Measurements from ENCODE around the gene ARHGAP18. TPM values are rescaled to one million over a fixed set of nuclear protein-coding genes. Genes with fewer than 3 reads are reported as not detected.
A peak's percentile ranks its signal among the peaks of the same experiment; 100 is the strongest.

The ARHGAP18 gene
- polyA plus RNA-seq, 1 of the 3 experiments (the other 2 are of a cell fraction), result 25.0 TPM

DNA sequence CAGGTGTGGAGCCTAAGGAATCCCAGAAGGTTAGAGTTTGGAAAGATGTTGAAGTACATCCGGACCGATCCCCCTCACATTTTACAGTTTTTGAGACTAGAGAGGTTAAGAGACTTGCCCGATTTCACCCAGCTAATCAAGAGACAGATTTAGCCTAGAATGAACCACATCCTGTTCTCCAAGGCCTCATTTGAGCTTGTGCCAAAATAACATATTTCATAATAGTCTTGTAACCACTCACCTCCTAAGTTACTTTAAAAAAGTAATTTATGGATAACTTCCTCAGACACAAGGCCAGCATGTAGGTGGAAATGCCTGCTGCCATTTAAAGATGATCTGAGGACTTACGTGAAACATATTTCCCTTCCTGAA lies 39.8 kb upstream of the ARHGAP18 start:
- WGBS (ENCODE audit: low lambda C conversion rate), result 25% methylated on average over 4 of the region's 4 CpGs
- H2AFZ ChIP-seq (ENCODE audit: low read depth), result no peak overlapping the region; the same call in 1 of the 2 replicates
- H3K79me2 ChIP-seq (ENCODE audit: insufficient read depth), result no peaks in the 10 kb centered on the region
- no peaks in the 10 kb centered on the region for H3K27me3 ChIP-seq (ENCODE audit: insufficient read depth)
- peak overlapping the region in 1 of 2 experiments; percentile 15; a peak in 1 of 4 replicates for H3K4me3 ChIP-seq (ENCODE audit: low read depth in 2 of 2, low read length in 1 of 2)
- H4K20me1 ChIP-seq (ENCODE audit: insufficient read depth), result no peaks in the 10 kb centered on the region
- POLR2A ChIA-PET, result no interaction called here
- no peak for DNase-seq
- H3K36me3 ChIP-seq (replicated peaks in 1 of 2; ENCODE audit: control insufficient read depth in 1 of 2, insufficient read depth in 2 of 2, low read length in 1 of 2), result no peaks in the 10 kb centered on the region
- TF ChIP-seq EZH2phosphoT487 (IDR thresholded peaks at IDR 0.05; ENCODE audit: borderline replicate concordance, low read depth), result no peak
- peak; percentile 18 to 51; a peak in 2 of 4 replicates for TF ChIP-seq EP300 (IDR thresholded peaks at IDR 0.05; ENCODE audit: borderline replicate concordance in 1 of 2, low read depth in 1 of 2, low read length in 1 of 2)
- TF ChIP-seq PBX3 (IDR thresholded peaks at IDR 0.05), result peak; percentile 48; the same call in 1 of the 2 replicates
- TF ChIP-seq RXRA (IDR thresholded peaks at IDR 0.05; ENCODE audit: borderline replicate concordance, low read depth), result peak; percentile 48; the same call in 1 of the 2 replicates
- TF ChIP-seq MEF2A (IDR thresholded peaks at IDR 0.05; ENCODE audit: borderline replicate concordance, low read depth), result peak; percentile 77; the same call in 1 of the 2 replicates
- no peak for TF ChIP-seq ZBTB33 (IDR thresholded peaks at IDR 0.05; ENCODE audit: borderline replicate concordance, low read depth)
- TF ChIP-seq NFIC (IDR thresholded peaks at IDR 0.05; ENCODE audit: borderline replicate concordance), result peak; percentile 80
- TF ChIP-seq TAF1 (IDR thresholded peaks at IDR 0.05; ENCODE audit: borderline replicate concordance, low read depth, low read length), result 0 out of 2 replicates have a peak, but pooled peaks have one; percentile 21
- no peak for TF ChIP-seq YY1 (IDR thresholded peaks at IDR 0.05; ENCODE audit: low read depth)
- TF ChIP-seq FOXM1 (IDR thresholded peaks at IDR 0.05; ENCODE audit: low read depth), result 0 out of 2 replicates have a peak, but pooled peaks have one; percentile 39
- no peak for TF ChIP-seq FOSL2 (IDR thresholded peaks at IDR 0.05; ENCODE audit: borderline replicate concordance, low read depth)
- H3K9me2 ChIP-seq, result no peaks in the 10 kb centered on the region
- H3K9me3 ChIP-seq, result no peaks in the 10 kb centered on the region
- peak overlapping the region; percentile 67 for H3K4me2 ChIP-seq
- H3K27ac ChIP-seq (ENCODE audit: low read depth in 2 of 2, low read length in 1 of 2), result peak overlapping the region; percentile 78 to 96
- peaks cover 0 to 64% of the 10 kb centered on the region in 2 experiments; a peak in 3 of 4 replicates for H3K4me1 ChIP-seq (ENCODE audit: control insufficient read depth in 1 of 2, insufficient read depth in 2 of 2, low read depth in 1 of 2, low read length in 1 of 2)
- peak overlapping the region; percentile 54 for H3K9ac ChIP-seq
- CTCF ChIA-PET, result interaction anchor here (1.1 to 1.6 kb wide), 3 partner anchors 16 to 151 kb away, joined by 3 to 12 read pairs (median 4); no protein-coding TSS in a partner anchor
- peaks cover 64% of the 10 kb centered on the region for H3F3A ChIP-seq (replicated peaks; ENCODE audit: insufficient read depth)

DNA sequence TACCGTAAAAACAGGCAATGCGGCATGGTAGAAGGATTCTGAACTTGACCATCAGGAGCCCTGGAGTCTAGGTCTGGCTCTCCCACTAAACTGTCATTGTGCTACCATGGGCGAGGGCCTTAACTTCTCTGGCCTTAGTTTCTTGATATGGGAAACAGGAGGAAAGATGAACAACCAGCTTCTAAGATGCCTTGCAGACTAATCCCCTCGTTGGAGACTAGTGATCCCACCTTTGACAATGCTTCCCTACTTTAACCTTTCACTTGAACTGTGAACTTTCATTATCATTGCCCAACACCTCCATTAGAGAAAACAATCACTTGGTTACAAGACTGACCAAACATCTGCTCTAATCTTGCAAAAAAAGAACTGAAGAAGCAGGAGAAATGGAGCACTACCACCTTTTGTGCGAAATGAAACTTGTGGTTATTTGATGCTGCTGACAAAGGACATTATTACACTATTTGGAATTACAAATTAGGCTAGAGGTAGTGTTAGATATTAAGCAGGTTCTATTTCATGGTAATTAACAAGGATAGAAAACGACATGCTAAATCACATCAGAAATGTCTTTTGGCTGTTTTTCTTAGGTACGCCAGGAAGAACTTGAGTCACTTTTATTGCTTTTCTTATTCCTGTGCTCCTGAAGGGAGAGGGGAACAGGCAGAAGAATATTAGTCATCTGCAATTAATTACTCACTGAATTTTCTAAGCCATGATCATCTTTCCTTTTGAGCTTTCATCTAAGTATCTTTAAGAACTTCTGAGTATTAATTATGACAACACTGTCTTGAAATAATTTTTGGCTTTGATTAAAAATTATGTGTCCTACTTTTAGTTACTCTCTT lies 39.1 kb upstream of the ARHGAP18 start:
- ChIA-PET CTCF (interaction anchor here (1.1 to 1.6 kb wide), 3 partner anchors 16 to 151 kb away, joined by 3 to 12 read pairs (median 4); no protein-coding TSS in a partner anchor), POLR2A (no interaction called here)
- no peaks in the 10 kb centered on the region for H3K36me3 ChIP-seq (replicated peaks in 1 of 2; ENCODE audit: control insufficient read depth in 1 of 2, insufficient read depth in 2 of 2, low read length in 1 of 2)
- no peak for DNase-seq
- H3K4me2 ChIP-seq, result peak overlapping the region; percentile 67
- H3K9me3 ChIP-seq, result no peaks in the 10 kb centered on the region
- peak overlapping the region; percentile 78 to 96 for H3K27ac ChIP-seq (ENCODE audit: low read depth in 2 of 2, low read length in 1 of 2)
- no peaks in the 10 kb centered on the region for H4K20me1 ChIP-seq (ENCODE audit: insufficient read depth)
- peak overlapping the region in 1 of 2 experiments; percentile 15; a peak in 3 of 4 replicates for H3K4me3 ChIP-seq (ENCODE audit: low read depth in 2 of 2, low read length in 1 of 2)
- peaks cover 0 to 66% of the 10 kb centered on the region in 2 experiments; a peak in 3 of 4 replicates for H3K4me1 ChIP-seq (ENCODE audit: control insufficient read depth in 1 of 2, insufficient read depth in 2 of 2, low read depth in 1 of 2, low read length in 1 of 2)
- H3K9me2 ChIP-seq, result no peaks in the 10 kb centered on the region
- WGBS (ENCODE audit: low lambda C conversion rate), result 42% methylated on average over 7 of the region's 7 CpGs
- H3K9ac ChIP-seq, result peak overlapping the region; percentile 54
- no peaks in the 10 kb centered on the region for H3K79me2 ChIP-seq (ENCODE audit: insufficient read depth)
- 0 out of 2 replicates have a peak overlapping the region, but pooled peaks have one; percentile 52 for H2AFZ ChIP-seq (ENCODE audit: low read depth)
- peaks cover 69% of the 10 kb centered on the region for H3F3A ChIP-seq (replicated peaks; ENCODE audit: insufficient read depth)
- H3K27me3 ChIP-seq (ENCODE audit: insufficient read depth), result no peaks in the 10 kb centered on the region
- TF ChIP-seq IRF3 (IDR thresholded peaks at IDR 0.05; ENCODE audit: low read depth, low read length) (no peak), SMC3 (IDR thresholded peaks at IDR 0.05; ENCODE audit: low read depth, low read length) (no peak), GABPA (IDR thresholded peaks at IDR 0.05; ENCODE audit: low read depth) (no peak), TCF12 (IDR thresholded peaks at IDR 0.05) (peak; percentile 83), JUND (IDR thresholded peaks at IDR 0.05) (peak; percentile 56), POLR2AphosphoS5 (IDR thresholded peaks at IDR 0.05; ENCODE audit: low read depth, low read length) (0 out of 2 replicates have a peak, but pooled peaks have one; percentile 20)
- TF ChIP-seq, protein P1, sequence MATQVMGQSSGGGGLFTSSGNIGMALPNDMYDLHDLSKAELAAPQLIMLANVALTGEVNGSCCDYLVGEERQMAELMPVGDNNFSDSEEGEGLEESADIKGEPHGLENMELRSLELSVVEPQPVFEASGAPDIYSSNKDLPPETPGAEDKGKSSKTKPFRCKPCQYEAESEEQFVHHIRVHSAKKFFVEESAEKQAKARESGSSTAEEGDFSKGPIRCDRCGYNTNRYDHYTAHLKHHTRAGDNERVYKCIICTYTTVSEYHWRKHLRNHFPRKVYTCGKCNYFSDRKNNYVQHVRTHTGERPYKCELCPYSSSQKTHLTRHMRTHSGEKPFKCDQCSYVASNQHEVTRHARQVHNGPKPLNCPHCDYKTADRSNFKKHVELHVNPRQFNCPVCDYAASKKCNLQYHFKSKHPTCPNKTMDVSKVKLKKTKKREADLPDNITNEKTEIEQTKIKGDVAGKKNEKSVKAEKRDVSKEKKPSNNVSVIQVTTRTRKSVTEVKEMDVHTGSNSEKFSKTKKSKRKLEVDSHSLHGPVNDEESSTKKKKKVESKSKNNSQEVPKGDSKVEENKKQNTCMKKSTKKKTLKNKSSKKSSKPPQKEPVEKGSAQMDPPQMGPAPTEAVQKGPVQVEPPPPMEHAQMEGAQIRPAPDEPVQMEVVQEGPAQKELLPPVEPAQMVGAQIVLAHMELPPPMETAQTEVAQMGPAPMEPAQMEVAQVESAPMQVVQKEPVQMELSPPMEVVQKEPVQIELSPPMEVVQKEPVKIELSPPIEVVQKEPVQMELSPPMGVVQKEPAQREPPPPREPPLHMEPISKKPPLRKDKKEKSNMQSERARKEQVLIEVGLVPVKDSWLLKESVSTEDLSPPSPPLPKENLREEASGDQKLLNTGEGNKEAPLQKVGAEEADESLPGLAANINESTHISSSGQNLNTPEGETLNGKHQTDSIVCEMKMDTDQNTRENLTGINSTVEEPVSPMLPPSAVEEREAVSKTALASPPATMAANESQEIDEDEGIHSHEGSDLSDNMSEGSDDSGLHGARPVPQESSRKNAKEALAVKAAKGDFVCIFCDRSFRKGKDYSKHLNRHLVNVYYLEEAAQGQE (IDR thresholded peaks at IDR 0.05; ENCODE audit: low read depth, low read length), result no peak

Data from SK-N-SH (cell line).